ENCODE data around the gene CD300E. TPM values are rescaled to one million over a fixed set of nuclear protein-coding genes. Genes with fewer than 3 reads are reported as not detected.
A peak's percentile ranks its signal among the peaks of the same experiment; 100 is the strongest.
"Not testable (repeated sequence)": the region's sequence is repeated elsewhere in the genome, so short reads cannot be mapped to it uniquely, and the experiment has no call there.

CD300E gene
- polyA plus RNA-seq, 3 donors, result 0.16 to 0.42 (median 0.33) TPM

DNA sequence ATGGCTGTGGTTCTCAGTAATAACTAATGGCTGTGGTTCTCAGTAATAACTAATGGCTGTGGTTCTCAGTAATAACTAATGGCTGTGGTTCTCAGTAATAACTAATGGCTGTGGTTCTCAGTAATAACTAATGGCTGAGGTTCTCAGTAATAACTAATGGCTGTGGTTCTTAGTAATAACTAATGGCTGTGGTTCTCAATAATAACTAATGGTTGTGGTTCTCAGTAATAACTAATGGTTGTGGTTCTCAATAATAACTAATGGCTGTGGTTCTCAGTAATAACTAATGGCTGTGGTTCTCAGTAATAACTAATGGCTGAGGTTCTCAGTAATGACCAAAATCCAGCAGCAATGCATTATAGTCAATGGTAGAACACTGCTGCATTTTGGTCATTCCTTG is 49.9 kb downstream of the CD300E start:
- DNase-seq (ENCODE audit: extremely low read depth in 1 of 11, low read depth in 9 of 11, low spot score in 4 of 11), result not testable (repeated sequence)

DNA sequence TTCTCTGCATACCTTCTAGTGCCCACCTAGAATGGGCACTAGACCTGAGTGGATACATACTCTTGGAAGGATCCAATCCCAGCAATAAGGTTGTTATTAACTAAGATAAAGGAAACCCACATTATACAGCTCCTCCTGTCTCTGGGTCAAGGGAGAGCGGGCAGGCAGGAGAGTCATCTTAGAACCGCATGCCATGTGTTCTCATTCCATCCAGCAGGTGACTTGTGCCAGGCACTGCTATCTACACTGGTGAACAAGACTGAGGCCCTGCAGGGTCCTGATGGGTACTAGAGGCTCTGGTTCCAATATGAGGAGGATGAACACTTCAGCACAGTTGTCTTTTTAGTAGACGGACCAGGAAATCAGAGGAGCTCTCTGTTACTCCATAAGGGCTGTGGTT is 50.4 kb downstream of the CD300E start:
- DNase-seq (ENCODE audit: extremely low read depth in 1 of 11, low read depth in 9 of 11, low spot score in 4 of 11), result no peak

DNA sequence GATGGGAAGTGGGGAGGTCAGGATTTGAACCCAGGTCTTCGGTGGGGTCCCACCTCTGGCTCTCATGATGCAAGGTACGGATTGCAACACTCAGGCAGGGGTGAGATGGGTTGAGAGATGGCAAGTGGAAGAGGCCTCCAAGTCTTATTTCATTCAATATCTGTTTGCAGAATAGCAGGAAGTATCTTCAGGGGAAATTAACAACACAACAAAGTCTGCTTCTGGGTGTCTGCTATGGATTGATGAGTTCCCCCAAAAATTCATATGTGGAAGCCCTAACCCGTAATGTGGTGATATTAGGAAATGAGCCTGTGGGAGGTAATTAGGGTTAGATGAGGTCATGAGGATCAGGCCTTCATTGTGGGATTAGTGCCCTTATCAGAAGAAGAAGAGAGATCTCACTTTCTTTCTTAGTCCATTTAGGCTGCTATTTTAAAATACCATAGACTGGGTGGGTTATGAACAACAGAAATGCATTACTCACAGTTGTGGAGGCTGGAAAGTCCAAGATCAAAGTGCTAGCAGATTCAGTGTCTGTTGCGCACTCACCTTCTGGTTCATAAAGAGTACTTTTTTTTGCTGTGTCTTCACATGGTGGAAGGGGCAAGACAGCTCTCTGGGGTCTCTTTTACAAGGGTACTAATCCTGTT is 51.8 kb downstream of the CD300E start:
- no peak for DNase-seq (ENCODE audit: extremely low read depth in 1 of 11, low read depth in 9 of 11, low spot score in 4 of 11)

DNA sequence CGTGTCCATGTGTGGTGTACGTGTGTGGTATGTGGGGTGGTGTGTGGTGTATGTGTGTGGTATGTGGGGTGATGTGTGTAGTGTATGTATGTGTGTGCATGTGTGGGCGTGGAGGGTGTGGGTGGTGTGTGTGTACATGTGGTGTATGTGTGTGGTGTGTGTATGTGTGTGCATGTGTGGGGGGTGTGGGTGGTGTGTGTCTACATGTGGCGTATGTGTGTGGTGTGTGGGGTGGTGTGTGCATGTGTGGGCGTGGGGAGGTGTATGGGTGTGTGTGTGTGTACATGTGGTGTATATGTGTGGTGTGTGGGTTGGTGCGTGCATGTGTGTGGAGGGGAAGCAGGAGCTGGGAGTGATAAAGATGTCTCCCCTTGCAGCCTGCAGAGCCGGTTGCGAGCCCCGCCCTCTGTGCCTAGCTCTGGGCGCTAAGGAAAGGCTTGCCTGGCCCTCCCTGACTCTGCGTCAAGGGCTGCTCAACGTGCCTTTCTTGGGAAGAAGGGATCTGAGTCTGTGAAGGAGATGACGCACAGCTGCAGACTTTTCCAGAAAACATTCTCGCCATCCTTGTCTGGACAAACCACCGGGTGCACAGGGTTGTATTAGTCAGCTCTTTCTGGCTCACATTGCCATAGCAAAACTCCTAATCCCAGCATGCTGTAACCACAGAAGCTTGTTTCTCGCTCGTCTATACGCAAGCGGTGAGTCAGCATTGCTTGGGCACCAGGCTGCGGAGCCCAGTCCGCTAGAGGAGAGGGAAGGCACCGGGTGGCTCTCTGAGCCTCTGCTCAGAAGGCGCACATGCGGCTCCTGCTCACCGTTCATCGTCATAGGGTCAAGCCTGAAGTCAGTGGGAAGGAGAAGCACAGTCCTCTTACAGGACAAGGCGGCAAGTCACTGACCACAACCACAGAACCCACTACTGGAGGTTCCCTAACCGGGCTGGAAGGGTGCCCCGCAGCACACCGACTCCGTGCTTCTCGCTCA is 54.2 kb downstream of the CD300E start:
- no peak for DNase-seq (ENCODE audit: extremely low read depth in 1 of 11, low read depth in 9 of 11, low spot score in 4 of 11)

DNA sequence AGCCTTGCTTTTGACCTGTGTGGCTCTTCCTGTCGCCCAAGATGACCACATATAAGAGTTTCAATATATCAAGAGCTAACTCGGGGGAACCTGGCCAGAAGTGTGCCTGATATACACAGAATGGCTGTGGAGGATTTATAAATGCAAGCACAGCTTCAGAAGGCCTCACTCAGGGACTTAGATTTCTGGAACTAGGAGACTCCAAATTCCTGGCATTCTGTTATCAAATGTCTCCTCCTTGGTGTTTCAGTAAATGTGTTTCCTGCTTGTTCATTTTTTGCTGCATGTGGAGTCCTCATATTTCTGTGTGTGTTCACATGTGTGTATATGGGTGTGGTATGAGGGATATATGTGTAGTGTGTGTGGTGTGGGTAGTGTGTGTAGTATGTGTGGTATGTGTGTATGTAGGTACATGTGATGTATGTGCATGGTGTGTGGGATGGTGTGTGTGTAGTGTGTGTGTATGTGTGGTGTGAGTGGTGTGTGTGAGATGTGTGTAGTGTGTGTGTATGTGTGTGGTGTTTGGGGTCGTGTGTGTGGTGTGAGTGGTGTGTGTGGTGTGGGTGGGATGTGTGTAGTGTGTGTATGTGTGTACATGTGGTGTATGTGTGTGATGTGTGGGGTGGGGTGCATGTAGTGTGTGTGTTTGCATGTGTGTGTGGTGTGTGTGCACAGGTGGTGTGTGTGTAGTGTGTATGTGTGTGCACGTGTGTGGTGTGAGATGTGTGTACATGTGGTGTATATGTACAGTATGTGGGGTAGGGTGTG is 55.2 kb downstream of the CD300E start:
- DNase-seq (ENCODE audit: extremely low read depth in 1 of 11, low read depth in 9 of 11, low spot score in 4 of 11), result no peak

DNA sequence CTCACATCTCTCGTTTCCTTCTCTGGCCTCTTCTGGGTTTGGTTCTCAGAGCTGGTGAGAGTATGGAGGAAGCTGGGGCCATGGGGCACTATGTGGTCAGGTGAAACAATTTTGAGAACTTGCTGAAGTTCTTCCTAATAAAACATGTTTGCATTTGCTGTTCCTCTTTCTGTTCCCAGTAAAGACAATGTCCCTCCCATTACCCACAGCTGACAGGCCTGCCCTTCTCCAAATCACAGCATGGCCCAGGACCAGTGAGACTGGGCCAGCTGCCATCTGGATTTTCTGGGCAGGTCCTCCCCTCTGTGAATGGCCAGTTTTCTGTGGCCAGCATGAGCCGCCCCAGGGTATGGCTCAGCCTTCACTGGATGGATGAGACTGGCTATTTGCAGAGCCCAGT is 56.1 kb downstream of the CD300E start, which contains the start of gene CD300H:
TSS of gene CD300H (minus strand) at position 113 of the 400 bp plus-strand sequence.
- DNase-seq (ENCODE audit: extremely low read depth in 1 of 11, low read depth in 9 of 11, low spot score in 4 of 11), result no peak

DNA sequence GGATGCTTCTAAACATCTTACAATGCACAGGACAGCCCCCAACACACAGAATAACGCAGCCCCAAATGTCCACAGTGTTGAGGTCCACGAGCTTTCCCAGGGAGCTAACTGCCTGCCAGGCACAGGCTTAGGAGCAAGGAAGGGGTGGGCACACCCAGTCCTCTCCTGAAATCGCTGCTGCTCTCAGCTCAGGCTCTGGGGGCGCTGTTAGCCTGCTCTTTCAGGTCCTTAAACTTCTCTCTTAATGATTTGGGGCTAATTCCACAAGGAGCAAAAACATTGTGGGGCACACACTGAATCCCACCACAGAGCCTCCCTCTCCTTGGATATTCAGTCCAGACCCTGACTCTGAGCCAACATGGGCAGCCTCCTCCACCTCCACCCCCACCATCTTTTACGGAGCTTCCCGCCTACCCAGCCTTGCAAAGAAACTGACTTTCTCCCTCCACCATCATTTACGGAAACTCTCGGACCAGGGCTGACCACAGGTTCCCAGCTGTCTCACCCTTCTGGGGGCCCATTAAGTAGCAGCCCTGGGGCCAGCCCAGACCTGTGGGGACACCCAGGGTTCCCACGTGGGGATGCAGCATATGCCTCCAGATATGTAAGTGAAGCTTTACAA is 57.3 kb downstream of the CD300E start:
- peak in 1 of 11 donors; percentile 13 for DNase-seq (ENCODE audit: extremely low read depth in 1 of 11, low read depth in 9 of 11, low spot score in 4 of 11)

DNA sequence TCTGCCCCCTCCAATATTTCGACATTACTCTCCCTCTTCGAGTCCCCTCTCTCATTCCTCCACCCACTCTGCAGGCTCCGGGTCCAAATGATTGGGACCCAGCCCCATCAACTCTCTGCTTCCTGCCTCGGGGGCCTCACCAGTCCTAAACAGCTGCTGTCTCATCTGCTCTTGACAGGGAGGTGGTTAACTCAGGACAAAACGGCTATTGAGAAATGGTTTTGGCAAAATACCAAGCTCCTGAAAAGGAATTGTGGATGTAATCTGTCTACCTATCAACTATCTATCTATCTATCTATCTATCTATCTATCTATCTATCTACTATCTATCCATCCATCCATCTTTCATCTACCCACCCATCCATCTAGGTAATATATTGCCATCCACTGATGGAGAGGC is 58.4 kb downstream of the CD300E start:
- no peak for DNase-seq (ENCODE audit: extremely low read depth in 1 of 11, low read depth in 9 of 11, low spot score in 4 of 11)

DNA sequence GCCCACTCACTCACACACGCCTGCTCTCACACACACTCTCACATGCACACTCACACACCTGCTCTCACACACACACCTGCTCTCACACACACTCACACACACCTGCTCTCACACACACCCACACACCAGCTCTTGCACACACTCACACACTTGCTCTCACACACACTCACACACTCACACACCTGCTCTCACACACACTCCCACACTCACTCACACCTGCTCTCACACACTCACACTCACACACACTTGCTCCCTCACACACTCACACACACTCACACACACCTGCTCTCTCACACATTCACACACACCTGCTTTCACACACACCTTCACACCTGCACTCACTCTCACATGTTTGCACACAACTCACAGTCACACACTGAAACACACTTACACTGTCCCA is 60.2 kb downstream of the CD300E start:
- no peak for DNase-seq (ENCODE audit: extremely low read depth in 1 of 11, low read depth in 9 of 11, low spot score in 4 of 11)

DNA sequence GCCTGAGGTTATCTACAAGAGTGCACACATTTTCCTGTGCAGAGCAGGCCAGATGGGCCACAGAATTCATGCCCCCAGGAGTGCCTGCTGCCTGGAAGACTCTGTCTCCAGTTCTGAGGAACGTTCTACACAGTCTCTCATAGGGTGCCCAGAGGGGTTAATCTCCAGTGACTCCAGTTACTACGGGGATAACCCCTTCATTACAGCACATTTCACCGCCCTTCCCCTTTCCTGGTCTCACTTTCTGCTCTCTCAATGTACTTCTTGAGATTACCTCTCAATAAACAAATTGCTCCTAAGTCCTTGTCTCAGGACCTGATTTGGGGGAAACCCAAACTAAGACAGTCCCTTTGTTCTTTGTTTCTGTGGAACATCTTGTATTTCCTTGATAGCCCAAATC is 62.0 kb downstream of the CD300E start:
- no peak for DNase-seq (ENCODE audit: extremely low read depth in 1 of 11, low read depth in 9 of 11, low spot score in 4 of 11)

Other genes with a start within 250 kb of the CD300E start
- gene GPRC5C, start 191.7 kb downstream of the CD300E start, polyA plus RNA-seq (ENCODE audit: insufficient read length in 3 of 3), result 100 to 1,000 TPM in 2 of 3 donors, 10 to 100 TPM in 1; 86.9 to 134 (median 115) TPM
- 1 to 10 TPM in 2 of 3 donors, under 1 TPM in 1; 1.00 to 2.8 (median 1.8) TPM for gene CD300A, start 157.1 kb downstream of the CD300E start, polyA plus RNA-seq (ENCODE audit: insufficient read length in 3 of 3)
- gene CD300LB, start 92.3 kb downstream of the CD300E start, polyA plus RNA-seq (ENCODE audit: insufficient read length in 3 of 3), result under 1 TPM; 0.17 to 0.44 (median 0.20) TPM
- under 1 TPM; 0.34 to 0.59 (median 0.54) TPM for gene CD300C, start 77.6 kb downstream of the CD300E start, polyA plus RNA-seq (ENCODE audit: insufficient read length in 3 of 3)
- under 1 TPM in 1 of 3 donors, not detected in 2; 0.42 TPM for gene CD300H, start 56.2 kb downstream of the CD300E start, polyA plus RNA-seq (ENCODE audit: insufficient read length in 3 of 3)
- not detected for gene CD300LD, start 31.5 kb downstream of the CD300E start, polyA plus RNA-seq (ENCODE audit: insufficient read length in 3 of 3)
- under 1 TPM; 0.28 to 0.83 (median 0.47) TPM for gene CD300LF, start 89.2 kb upstream of the CD300E start, polyA plus RNA-seq (ENCODE audit: insufficient read length in 3 of 3)
- 1 to 10 TPM; 5.3 to 6.7 (median 6.2) TPM for gene RAB37, start 113.5 kb upstream of the CD300E start, polyA plus RNA-seq (ENCODE audit: insufficient read length in 3 of 3)
- 100 to 1,000 TPM; 158 to 197 (median 171) TPM for gene NHERF1, start 124.9 kb upstream of the CD300E start, polyA plus RNA-seq (ENCODE audit: insufficient read length in 3 of 3)
- 10 to 100 TPM; 40.8 to 54.9 (median 46.7) TPM for gene NAT9, start 152.6 kb upstream of the CD300E start, polyA plus RNA-seq (ENCODE audit: insufficient read length in 3 of 3)
- gene GRIN2C, start 236.1 kb upstream of the CD300E start, polyA plus RNA-seq (ENCODE audit: insufficient read length in 3 of 3), result under 1 TPM; 0.16 to 0.36 (median 0.32) TPM
- gene FDXR, start 249.3 kb upstream of the CD300E start, polyA plus RNA-seq (ENCODE audit: insufficient read length in 3 of 3), result 1 to 10 TPM; 5.6 to 8.7 (median 8.6) TPM